Measurements from ENCODE around the gene CRYBB3.

GRCh38 chr22:25197340-25197739, 2.3 kb upstream of the CRYBB3 start:
- TF ChIP-seq POLR2A (IDR thresholded peaks at IDR 0.05) (no peak), CTCF (IDR thresholded peaks at IDR 0.05) (no peak)

All from heart left ventricle (tissue), 13 donors.